Midbrain (tissue), 1 donor: ENCODE data around the gene TMEM120B.
"Not testable (repeated sequence)": the region's sequence is repeated elsewhere in the genome, so short reads cannot be mapped to it uniquely, and the experiment has no call there.

Source experiments
- DNase-seq: peaks from one replicate; lab custom pipeline; 2025; lab: John Stamatoyannopoulos, UW

The TMEM120B gene

GRCh38 chr12:121712461-121713256, at the start of gene TMEM120B:
TMEM120B (plus strand) TSS chr12:121712752; CDS start chr12:121712896, 144 bp downstream.
- DNase-seq = peak; percentile 80

- no peak for DNase-seq
These were observed 49.0 kb upstream of the TMEM120B start for GRCh38 chr12:121663610-121663929.

GRCh38 chr12:121666829-121667228, 45.7 kb upstream of the TMEM120B start:
- not testable (repeated sequence) for DNase-seq

DNA sequence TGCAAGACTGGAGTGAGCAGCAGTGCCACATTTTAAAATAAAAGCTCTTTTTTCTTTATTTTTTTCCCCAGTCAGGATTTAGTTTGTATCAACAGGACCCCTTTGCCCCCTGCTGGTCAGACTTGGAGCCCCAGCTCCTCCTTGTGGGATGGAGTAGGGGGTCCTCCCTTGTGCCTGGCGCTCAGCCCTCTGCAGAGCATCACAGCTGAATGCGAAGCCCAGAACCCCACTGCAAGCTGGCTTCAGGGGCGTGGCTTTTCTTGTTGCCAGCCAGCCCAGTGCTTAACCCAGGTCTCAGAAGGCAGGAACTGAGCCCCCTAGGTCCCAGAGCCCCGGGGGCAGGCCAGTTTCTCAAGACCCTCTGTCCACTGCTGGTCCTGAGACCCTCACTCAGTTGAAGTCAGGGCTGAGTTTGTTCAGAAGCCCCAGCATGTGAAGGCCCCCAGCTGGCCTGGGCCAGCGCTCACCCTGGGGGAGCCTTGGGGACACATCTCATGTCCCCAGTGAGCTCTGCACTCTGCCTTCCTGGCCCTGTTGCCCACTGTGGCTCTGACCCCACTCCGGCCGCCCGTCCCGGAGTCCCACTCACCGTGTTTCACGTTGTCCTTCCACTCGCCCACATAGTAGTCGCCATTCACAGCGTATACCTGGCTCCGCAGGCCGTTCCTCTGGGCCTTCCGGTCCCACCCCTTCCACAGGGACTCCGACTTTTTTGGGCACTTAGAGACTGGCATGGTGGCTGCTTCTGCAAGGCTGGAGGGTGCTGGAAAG, 43.6 kb upstream of the TMEM120B start:
- no peak for DNase-seq

DNA sequence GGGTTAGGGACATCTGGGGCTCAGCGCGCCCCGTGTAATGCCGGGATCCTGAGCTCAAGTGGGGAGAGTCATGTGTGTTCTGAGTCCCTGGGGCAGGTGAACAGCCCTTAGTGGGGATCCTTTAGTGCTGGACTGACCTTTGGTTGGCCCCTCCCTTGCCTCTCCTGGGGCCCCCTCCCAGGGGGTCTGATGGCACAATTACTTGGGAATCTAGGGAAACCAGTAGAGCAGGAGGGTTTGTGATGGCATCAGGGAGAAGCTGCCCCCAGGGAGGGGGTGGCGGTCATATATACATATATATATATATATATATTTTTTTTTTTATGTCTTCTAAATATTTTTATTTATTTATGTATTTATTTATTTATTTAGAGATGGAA, 43.0 kb upstream of the TMEM120B start, which contains the start of gene MORN3:
TSS of gene MORN3 (minus strand) at position 134 of the 380 bp plus-strand sequence. CDS start 171 bp downstream, outside the sequence.
- DNase-seq = no peak

DNA sequence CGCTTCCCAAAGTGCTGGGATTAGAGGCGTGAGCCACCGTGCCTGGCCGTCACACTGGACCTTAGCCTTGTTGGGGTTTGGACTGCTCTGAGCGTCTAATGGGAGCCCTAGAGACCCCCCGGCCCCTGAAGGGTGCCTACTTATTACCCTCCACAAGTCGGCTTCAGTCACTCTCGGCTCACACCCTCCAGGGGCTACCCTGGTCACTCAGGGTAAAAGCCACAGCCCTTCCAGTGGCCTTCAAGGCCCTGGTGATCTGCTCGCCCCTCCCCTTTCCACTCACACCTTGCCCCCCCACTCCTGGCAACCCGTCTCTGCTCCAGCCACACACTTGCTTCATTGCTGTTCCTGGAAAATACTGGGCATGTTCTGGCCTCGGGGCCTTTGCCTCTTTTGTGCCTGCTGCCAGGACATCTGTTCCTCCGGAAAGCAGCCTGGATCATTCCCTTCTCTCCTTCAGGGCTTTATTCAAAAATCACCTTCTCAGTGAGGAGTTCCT, 39.5 kb upstream of the TMEM120B start:
- DNase-seq = no peak

DNA sequence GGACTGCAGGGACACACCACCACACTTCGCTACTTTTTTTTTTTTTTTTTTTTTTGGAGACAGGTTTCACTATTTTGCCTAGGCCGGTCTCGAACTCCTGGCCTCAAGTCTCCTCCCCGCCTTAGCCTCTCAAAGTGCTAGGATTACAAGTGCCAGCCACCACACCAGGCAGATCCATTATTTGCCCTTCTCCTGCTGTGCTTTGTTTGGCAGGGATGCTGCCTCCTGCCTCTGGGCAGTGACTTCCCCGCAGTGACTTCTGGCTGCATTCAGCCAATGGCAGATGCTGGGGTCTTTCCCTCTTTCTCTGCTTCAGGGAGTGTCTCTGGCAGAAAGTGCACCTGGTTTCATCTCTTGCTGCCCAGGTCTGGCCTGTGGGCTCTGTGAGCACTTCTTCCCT, 36.4 kb upstream of the TMEM120B start:
- DNase-seq = no peak

DNA sequence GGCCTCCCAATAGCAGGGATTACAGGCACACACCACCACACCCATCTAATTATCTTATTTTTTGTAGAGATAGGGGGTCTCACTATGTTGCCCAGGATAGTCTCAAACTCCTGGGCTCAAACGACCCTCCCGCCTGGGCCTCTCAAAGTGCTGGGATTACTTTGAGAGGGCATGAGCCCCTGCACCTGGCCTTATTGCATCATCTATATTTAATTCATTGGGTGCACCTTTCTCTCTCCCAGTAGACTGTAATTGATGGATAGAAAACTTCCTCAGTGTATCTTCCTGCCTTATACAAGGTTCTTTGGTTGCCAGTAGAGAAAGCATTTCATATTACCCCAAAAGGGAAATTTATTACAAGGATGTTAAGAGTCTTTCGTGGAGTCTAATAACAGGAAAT, 34.2 kb upstream of the TMEM120B start:
- DNase-seq = no peak

GRCh38 chr12:121678716-121679300, 33.7 kb upstream of the TMEM120B start:
- DNase-seq = no peak

GRCh38 chr12:121679661-121680197, 32.8 kb upstream of the TMEM120B start:
- peak; percentile 45 for DNase-seq

DNA sequence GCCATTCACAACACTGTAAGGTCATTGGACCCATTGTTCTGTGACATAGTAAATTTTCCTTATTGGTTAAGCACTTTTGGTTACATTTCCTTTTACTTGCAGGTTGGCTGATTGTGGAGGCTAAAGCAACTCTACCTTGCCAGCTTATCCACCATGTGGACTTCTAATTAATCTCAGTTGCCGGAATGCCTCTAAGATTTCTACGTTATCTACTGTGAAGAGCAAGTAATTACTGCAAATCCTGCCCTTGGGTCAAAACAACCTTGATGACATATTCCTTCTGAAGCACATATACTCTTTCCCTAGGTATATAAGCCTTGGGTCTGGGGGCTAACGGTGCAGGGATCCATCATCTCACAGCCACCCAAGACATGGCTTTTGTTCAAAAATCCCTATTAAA, 23.6 kb upstream of the TMEM120B start:
- DNase-seq = no peak

DNA sequence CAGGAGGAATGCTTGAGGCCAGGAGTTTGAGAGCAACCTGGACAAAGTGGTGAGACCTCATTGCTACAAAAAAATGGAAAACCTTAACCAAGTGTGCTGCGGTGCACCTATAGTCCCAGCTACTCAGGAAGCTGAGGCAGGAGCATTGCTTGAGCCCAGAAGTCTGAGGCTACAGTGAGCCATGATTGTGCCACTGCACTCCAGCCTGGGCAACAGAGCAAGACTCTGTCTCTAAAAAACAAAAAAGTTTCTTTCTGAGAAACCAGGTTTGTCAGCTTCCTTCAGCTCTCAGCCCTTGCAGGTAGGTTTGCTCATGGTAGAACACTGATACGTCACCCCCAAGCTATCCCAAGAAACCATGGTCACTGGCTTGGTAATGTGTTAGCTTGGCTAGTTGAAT, 23.1 kb upstream of the TMEM120B start:
- DNase-seq = no peak

DNA sequence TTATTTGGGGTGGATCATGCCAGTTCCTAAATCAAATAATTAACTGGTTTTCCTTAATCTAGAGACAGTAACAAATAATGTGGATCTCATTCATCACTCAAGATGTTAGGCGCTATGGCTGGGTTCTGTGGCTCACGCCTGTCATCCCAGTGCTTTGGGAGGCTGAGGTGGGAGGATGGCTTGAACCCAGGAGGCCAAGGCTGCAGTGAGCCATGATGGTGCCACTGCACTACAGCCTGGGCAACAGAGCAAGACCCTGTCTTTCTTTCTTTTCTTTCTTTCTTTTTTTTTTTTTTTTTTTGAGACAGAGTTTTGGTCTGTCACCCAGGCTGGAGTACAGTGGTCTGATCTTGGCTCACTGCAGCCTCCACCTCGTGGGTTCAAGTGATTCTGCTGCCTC, 19.8 kb upstream of the TMEM120B start:
- DNase-seq = not testable (repeated sequence)

DNA sequence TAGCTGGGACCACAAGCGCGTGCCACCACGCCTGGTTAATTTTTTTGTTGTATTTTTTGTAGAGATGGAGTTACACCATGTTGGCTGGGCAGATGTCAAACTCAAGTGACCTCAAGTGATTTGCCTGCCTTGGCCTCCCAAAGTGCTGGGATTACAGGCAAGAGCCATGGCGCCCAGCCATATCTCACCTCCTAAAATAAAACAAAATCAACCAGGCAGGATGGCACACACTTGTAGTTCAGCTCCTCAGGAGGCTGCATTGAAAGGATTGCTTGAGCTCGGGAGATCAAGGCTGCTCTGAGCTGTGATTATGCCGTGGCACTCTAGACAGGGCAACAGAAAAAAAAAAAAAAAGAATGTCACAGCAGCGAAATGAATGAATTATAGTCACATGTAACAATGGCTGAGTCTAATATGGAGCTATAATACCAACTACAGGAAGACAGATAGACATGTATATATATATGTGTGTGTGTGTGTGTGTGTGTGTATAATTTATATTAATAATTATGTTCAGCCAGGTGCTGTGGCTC, 19.3 kb upstream of the TMEM120B start:
- DNase-seq = no peak

DNA sequence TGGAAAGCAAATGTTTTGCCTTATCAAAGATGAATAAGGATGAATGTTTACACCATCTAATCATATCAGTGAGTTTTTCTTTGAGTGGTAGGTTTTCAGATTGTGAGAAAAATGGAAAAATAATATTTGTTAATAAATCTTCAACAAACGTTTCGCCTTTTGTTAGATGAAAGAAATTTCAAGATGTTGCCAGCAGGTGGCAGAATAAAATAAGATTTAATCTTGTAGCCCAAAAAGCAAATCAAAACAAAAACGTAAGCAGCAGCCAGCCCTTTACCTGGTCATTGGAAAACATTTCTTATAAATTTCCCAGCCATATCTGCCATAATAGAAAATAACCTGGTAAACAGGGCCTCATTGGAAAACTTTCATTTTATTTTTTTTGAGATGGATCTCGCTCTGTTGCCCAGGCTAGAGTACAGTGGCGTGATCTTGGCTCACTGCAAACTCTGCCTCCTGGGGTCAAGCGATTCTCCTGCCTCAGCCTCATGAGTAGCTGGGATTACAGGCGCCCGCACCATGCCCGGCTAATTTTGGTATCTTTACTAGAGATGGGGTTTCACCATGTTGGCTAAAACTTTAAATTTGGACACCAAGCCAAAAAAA, 15.4 kb upstream of the TMEM120B start:
- peak; percentile 56 for DNase-seq

- DNase-seq = not testable (repeated sequence)
These were observed 14.7 kb upstream of the TMEM120B start for GRCh38 chr12:121697861-121698260.

DNA sequence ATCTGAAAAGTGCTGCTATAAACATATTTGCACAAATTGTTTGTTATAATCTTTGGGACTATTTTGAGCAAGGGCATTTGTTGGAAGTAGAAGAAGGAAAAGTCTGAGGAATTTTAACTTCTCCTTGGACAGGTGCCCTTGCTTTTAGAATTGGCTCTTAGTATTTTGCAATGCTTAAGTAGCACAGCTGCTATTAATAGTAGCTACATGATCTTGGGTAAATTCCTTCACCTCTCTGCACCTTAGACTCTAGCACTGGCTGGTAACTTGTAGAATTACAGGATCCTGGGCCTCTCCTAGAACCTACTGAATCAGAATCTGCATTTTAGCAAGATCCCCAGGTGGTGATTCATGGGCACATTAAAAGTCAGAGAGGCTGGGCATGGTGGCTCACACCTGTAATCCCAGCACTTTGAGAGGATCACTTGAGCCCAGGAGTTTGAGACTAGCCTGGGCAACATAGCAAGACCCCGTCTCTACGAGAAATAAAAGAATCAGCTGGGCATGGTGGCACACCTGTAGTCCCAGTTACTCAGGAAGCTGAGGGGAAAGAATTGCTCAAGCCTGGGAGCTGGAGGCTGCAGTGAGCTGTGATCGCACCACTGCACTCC, 10.8 kb upstream of the TMEM120B start:
- no peak for DNase-seq

DNA sequence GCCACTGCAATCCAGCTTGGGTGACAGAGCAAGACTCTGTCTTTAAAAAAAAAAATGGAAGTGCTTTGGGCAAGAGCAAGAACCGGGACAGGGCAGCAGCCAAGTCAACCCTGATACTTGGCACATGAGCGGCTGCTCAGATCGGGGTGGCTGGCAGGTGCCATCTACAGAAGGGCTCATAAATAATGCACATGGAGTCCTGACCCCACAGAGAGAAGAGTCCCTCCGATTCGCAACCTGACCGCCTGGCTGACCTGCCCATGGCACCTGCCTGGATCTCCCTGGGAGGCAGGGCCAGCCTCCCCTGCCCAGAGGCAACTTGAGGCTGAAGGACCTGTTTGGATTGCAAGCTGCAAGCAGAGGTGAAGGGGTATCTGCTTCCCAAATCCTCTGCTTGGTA, 9.6 kb upstream of the TMEM120B start:
- no peak for DNase-seq

- no peak for DNase-seq
These were observed 7.0 kb upstream of the TMEM120B start for GRCh38 chr12:121705514-121705913.

DNA sequence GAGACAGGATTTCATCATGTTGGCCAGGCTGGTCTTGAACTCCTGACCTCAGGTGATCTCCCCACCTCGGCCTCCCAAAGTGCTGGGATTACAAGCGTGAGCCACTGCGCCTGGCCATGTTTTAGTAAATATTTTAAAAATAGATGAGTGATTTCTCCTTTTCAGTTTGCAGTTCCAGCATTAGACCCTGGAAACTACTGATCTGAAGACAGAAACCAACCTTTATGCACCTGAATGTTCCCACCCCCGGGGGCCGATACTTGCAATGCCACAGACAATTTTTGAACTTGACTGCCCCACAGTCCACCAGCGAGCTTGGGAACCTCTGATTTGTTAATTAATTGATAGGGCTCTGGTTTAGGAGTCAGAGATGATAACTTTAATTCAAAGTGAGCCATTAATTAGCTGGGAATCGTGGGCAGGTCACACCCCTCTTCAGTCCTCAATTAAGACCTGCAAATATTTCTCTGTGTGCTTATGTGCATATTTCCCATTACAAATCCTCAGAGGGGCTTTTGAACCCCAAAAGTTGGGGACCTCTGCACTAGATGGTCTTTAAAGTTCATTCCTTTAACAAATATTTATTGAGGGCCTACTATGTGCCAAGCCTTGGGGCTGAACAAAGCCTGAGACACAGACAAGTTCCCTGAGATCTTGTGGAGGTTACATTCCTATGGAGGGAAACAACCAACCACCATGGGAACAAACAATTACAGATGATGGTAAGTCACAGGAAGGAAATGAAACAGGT, 4.1 kb upstream of the TMEM120B start:
- no peak for DNase-seq

GRCh38 chr12:121709064-121709424, 3.5 kb upstream of the TMEM120B start:
- not testable (repeated sequence) for DNase-seq
